GM21360 (cell line): ENCODE measurements around the gene PCDHA10.
"Not testable (repeated sequence)": the region's sequence is repeated elsewhere in the genome, so short reads cannot be mapped to it uniquely, and the experiment has no call there.

Source experiments
- ATAC-seq: cut with Tn5 transposase; IDR thresholded peaks from one replicate; pipeline ENCODE4 v1.9.1; 2021; ENCODE audit warnings: mild to moderate bottlenecking, moderate library complexity; ENCODE audit not compliant: unreplicated experiment

PCDHA10 gene

GRCh38 chr5:140840978-140841962 lies 14.4 kb upstream of the PCDHA10 start, which contains the start of gene PCDHA8:
PCDHA8 (plus strand) TSS chr5:140841187; CDS start chr5:140841322, 135 bp downstream.
- ATAC-seq, result no peak

GRCh38 chr5:140842798-140843733 lies 12.6 kb upstream of the PCDHA10 start:
- no peak for ATAC-seq

GRCh38 chr5:140848139-140849102 lies 7.3 kb upstream of the PCDHA10 start, which contains the start of gene PCDHA9:
PCDHA9 (plus strand) TSS chr5:140848382; CDS start chr5:140848496, 114 bp downstream.
- not testable (repeated sequence) for ATAC-seq

- not testable (repeated sequence) for ATAC-seq
Measured at GRCh38 chr5:140849831-140850634, 5.7 kb upstream of the PCDHA10 start.

- no peak for ATAC-seq
Measured at GRCh38 chr5:140857177-140857986, 1.7 kb downstream of the PCDHA10 start.

- no peak for ATAC-seq
Measured at GRCh38 chr5:140857987-140858240, 2.2 kb downstream of the PCDHA10 start.

GRCh38 chr5:140862441-140863295 lies 7.0 kb downstream of the PCDHA10 start:
- no peak for ATAC-seq

- no peak for ATAC-seq
Measured at GRCh38 chr5:140868721-140869554, 13.2 kb downstream of the PCDHA10 start, which contains the start of gene PCDHA11. PCDHA11 (plus strand) TSS chr5:140868957; CDS start chr5:140869104, 147 bp downstream.

- no peak for ATAC-seq
Measured at GRCh38 chr5:140869555-140869886, 13.8 kb downstream of the PCDHA10 start.

GRCh38 chr5:140870221-140871201 lies 14.8 kb downstream of the PCDHA10 start:
- ATAC-seq, result no peak

GRCh38 chr5:140875085-140876065 lies 19.7 kb downstream of the PCDHA10 start, which contains the start of gene PCDHA12:
PCDHA12 (plus strand) TSS chr5:140875308; CDS start chr5:140875473, 165 bp downstream.
- no peak for ATAC-seq

- not testable (repeated sequence) for ATAC-seq
Measured at GRCh38 chr5:140876541-140877261, 21.0 kb downstream of the PCDHA10 start.

- ATAC-seq, result no peak
Measured at GRCh38 chr5:140877262-140877581, 21.5 kb downstream of the PCDHA10 start.
